GM18907 (cell line): Measurements from ENCODE around the gene FERMT3.

Experiments
- ATAC-seq: cut with Tn5 transposase; IDR thresholded peaks from one replicate; pipeline ENCODE4 v1.9.1; 2021; ENCODE audit warnings: mild to moderate bottlenecking, moderate library complexity; ENCODE audit not compliant: unreplicated experiment

FERMT3 gene

DNA sequence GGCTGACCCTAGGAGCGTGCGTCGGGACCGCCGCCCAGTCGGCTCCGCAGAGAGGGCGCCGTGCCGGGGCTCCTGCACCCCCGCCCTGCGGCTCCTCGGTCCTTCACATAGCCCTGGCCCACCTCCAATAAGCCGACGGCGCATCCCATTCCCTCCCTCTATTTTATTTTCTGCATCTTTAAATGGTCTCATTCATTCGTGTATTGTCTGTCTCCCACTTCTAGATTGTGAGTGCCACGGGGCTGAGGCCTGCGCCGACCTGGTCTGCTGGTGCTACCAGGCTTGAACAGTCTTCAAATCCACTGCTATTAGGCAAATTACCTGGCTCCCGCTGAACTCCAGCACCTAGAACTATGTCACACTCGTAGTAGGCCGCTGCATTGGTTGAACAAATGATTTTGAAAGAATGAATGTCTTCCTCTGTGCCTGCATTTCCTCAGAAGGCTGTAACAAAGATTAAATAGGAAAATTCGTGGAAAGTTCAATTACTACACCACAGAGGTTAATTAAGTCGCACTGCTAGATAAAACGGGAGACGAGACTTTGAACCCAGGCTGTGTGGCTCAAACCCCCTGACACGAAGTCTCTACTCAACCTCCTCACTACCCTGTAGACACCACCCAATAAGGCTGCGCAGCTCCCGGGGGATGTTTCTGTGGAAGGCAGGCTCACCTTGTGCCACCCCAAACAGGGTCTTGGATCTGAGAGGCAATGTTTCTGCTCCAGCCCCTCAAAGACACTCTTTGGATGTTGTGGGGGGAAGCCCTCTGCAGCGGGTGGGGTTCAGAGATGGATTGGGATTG, 41.4 kb downstream of the FERMT3 start:
- no peak for ATAC-seq

- no peak for ATAC-seq
Measured at GRCh38 chr11:64248578-64248977, 42.1 kb downstream of the FERMT3 start.

DNA sequence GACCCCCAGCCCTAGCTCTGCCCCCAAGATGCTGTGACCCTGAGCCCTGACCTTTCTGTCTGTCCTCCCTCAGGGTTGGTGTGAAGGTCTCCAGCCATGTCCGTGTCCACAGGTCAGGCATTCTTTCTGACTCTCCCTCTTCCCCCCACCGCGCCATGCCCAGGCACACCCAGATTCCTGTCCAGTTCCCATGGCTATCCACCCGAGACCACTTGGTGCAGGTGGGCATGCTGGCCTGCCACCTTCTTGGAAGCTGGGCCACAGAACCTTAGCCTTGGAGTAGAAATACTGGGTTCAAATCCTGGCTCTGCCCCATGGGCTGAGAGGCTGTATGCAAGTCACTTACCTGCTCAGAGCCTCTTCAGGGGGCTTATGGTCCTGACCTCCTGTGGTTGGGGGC, 42.5 kb downstream of the FERMT3 start:
- no peak for ATAC-seq

DNA sequence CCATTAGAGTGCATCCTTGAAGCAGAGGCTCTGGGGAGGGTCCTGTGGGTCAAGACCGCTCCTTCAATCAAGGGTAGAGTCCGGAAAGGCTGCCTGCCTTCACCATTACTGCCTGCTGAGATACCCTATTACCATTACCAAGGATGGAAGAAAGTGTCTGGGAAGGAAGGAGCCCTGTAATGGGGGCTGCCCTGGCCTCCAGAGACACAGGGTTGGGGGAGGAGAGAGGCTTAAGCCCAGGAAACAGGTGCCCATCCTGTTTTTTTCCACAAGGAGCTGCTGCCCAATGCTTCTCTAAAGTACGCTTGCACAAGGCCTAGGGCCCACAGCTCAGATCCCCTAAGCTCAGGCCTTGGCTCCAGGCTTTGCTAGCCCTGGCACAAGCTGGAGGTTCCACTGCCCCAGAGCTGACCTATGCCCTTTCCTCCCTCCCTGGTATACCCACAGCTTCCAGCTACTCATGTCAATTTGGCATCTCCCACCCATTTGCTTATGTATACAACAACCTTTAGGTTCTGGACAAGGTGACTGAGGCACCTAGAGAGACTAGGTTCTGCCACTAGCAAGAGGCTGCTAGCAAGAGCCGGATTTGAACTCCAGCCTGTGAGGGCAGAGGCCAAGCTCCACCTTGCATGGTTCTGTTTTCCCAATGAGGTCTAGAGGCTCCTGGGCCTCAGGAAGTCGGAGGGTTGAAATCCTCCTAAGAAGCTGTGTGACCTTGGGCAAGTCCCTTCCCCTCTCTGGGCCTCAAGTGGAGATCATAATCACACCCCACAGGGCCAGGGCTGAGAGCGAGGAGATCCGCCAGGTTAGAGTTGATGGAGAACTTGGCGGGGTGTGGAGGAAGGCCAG, 43.3 kb downstream of the FERMT3 start:
- no peak for ATAC-seq

GRCh38 chr11:64250415-64251015, 44.0 kb downstream of the FERMT3 start:
- no peak for ATAC-seq

DNA sequence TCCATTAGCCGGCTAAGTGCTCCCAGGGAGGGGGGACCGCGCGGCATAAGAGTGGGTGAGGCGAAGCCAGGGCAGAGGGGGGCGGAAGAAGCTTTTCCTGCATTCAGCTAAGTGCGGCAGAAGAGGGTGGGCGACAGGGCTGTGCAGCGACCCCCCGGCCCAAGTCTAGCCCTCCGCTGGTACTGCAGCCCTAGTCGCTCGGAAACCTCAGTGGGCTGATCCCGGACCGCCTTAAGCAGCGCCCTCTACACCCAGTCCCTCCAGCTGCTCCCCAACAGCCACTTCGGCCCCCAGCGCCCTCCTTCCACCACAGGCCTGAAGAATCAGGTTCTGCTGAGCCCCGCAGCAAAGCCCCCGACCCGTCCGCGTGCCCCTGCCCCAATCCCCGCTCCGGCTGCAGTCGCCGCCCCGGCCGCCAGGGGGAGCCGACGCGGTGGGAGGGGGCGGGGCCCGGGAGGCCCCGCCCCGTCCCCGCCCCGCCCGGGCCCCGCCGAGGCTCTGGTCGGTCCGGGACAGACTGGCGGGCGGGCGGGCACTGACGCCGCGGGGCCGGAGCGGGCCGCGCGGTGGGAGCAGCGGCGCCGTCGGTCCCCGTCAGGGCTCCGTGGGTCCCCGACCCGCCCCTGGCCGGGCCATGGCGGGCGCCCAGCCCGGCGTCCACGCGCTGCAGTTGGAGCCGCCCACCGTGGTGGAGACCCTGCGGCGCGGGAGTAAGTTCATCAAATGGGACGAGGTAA, 44.7 kb downstream of the FERMT3 start, which contains the start of gene PLCB3:
TSS of gene PLCB3 (plus strand) at position 515 of the 737 bp plus-strand sequence. CDS start at position 635, 120 bp downstream.
- ATAC-seq: peak; percentile 36

GRCh38 chr11:64251753-64252002, 45.2 kb downstream of the FERMT3 start:
- no peak for ATAC-seq

- no peak for ATAC-seq
Measured at GRCh38 chr11:64252003-64252872, 45.7 kb downstream of the FERMT3 start.

DNA sequence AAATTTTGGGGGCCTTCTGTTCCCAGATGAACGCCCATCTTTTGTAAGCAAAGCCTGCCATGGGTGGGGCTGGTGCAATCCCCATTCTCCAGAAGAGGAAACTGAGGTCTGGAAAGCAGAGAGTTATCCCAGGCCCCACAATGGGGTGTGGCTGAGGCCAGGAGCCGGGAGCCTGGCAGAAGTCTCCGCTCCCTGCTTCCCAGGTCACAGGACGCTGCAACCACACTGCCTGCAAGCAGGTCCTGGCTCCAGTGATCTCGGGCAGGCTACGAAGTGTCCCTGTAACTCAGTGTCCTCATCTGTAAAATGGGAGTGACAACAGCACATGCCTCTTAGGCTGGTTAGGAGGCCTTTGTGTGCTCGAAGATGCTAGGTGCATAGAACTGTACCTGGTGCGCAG, 46.5 kb downstream of the FERMT3 start:
- ATAC-seq: no peak

DNA sequence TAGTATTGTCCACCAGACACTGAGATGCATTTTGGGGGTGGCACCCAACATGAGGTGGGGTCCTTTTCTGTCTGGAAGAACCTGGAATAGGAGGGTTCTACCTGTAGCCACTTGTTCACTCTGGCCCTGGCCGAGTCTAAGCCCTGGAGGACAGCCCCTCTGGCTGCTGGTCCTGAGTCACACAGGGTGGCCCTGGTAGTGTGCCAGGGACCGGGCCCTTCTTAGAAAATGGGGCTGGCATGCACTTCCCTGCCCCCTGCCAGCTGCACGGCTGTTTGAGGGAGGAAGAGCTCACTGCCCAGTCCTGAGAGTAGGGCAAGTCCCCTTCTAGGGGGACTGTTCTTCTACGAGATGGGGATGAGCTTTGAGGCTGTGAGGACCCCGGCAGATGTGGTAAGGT, 47.0 kb downstream of the FERMT3 start:
- ATAC-seq: no peak

DNA sequence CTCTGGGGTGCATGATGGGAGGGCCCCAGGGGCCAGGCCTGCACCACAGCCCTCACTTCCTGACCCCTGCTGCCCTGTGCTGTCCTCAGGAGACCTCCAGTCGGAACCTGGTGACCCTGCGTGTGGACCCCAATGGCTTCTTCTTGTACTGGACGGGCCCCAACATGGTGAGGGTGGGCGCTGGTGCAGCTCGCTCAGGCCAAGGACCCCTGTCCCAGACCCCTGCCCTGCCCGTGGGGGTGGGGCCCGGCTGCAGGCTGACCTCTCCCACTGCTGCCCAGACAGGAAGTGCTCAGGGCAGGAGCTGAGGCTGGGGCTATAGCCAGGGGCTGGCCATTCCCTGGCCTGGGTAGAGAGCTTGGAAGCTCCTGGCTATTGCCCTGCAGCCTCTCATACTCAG, 47.8 kb downstream of the FERMT3 start:
- no peak for ATAC-seq

- ATAC-seq: no peak
Measured at GRCh38 chr11:64255135-64256128, 48.9 kb downstream of the FERMT3 start.

DNA sequence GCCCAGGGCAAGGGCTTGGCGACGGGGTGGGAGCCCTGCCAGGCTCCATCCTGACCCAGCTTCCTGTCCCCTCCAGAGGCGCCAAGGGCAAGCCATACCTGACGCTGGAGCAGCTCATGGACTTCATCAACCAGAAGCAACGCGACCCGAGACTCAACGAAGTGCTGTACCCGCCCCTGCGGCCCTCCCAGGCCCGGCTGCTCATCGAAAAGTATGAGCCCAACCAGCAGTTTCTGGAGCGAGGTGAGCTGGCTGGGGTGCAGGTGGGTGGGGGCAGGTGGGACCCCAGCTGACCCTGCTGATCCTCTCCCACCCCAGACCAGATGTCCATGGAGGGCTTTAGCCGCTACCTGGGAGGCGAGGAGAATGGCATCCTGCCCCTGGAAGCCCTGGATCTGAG, 49.8 kb downstream of the FERMT3 start:
- ATAC-seq: no peak

DNA sequence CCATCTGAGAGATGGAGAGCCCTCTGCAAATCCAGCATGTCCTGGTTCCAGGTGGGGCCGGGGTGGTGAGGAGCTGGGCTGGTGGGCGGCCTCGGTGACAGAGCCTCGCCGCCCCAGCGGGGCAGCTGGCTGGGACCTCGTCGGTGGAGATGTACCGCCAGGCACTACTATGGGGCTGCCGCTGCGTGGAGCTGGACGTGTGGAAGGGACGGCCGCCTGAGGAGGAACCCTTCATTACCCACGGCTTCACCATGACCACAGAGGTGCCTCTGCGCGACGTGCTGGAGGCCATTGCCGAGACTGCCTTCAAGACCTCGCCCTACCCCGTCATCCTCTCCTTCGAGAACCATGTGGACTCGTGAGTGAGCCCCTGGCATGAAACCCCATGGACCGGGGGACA, 51.8 kb downstream of the FERMT3 start:
- no peak for ATAC-seq

- ATAC-seq: no peak
Measured at GRCh38 chr11:64258946-64259532, 52.5 kb downstream of the FERMT3 start.

- ATAC-seq: no peak
Measured at GRCh38 chr11:64259533-64260067, 53.1 kb downstream of the FERMT3 start.

DNA sequence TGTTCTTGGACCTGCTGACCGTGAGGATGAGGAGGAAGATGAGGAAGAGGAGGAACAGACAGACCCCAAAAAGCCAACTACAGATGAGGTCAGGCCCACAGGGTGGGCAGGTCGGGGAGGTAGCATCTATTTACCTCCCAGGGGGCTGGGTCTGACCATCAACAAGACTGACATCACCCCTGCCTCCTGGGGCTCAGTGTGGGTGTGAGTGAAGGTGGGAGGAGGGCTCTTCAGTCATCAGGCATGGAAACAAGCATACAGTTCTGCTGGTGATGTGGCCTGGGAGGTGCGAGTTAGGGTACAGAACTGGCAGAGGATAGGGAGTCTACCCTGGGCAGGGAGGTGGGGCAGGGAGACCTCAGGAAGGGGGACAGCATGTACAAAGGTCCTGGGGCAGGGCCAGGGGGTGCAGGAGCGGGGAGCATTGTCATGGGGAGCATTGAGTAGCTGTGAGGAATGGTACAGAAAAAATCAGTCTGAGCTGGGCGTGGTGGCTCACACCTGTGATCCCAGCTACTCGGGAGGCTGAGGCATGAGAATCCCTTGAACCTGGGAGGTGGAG, 53.7 kb downstream of the FERMT3 start:
- no peak for ATAC-seq

GRCh38 chr11:64261556-64262080, 55.1 kb downstream of the FERMT3 start:
- no peak for ATAC-seq
